Stimulated activated CD8-positive, alpha-beta memory T cell treated with anti-CD3 and anti-CD28 coated beads, Interleukin-15, amount 100 ng/mL, for 1 hour (primary cell): ENCODE results near the gene GRB10.

Experiments
- DNase-seq: peaks from one replicate; pipeline ENCODE4 v3.0.0-alpha.2; 2020; ENCODE audit warnings: low read depth

Gene GRB10

DNA sequence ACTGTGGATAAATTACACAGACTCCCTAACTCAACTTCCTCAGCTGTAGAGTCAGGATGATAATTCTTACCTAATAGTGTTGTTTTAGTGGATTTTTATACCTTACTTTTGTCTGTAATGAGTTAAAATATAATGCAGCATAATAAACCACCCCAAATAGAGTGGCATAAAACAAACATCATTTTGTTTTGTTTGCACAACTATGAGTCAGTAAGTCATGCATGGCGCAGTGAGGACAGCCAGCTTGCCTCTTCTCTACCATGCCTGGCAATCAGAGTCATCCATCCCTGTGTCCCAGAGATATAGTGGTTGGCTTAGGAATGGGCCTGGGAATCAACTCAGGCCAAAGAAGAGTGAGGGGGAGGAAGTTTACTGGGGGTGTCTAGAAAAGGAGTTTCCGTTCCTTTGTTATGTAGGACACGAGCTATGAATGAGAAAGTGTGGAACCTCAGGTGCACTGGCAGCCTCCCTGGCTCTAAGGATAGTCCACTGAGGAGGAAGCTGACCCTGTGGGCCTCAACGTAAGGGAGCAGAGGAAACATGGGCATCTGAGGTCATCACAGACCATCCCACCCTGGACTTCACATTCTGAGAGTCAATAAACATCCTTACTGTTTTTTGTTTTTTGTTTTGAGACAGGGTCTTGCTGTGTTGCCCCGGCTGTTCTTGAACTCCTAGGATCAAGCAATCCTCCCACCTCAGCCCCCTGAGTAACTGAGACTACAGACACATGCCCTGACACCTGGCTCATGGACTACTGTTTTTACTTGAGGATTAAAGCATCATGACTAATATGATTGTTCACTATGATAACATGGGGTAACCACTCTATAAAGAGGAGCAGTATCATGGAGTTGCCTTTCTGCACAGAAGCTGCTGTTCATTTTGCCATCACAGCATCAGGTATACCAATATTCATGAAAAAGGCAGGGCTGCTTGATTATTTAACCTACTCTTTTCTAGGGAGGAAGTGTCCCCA is 21.0 kb upstream of the GRB10 start:
- no peak for DNase-seq

DNA sequence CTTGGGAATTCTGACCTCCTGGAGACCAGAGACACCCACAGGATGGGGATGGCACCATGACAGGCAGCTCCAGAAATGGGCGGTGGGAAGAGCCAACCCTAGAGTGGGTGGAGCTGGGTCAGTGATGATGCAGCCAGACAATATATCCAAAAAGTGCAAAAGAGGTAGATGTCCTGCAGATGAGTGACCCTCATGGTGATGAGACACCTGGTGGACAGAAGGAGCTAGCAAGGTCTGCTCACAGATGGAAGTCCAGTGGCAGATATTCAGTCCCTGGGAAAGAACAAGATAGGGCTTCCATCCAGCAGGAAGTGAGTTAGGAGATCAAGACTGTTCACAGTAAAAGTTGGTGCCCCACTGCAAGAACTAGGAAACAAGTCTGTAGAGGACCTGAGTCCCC is 19.2 kb upstream of the GRB10 start:
- DNase-seq = no peak

- DNase-seq = no peak
These were observed 17.2 kb upstream of the GRB10 start for GRCh38 chr7:50799873-50800272.

DNA sequence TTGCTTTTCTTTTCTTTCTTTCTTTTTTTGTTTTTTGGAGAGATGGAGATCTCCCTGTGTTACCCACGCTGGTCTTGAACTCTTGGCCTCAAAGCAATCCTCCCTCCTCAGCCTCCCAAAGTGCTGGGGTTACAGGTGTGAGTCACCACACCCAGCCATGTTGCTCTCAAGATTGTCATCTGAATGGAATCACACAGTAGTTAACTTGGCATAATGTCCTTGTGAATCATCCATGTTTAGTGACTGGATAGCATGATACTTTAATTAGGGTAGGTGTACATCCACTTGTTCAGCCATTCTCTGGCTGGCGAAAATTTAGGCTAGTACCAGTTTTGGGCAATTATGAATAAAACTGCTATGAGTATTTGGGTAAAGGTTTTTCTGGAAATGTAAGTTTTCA is 15.4 kb upstream of the GRB10 start:
- no peak for DNase-seq

- no peak for DNase-seq
These were observed 13.1 kb upstream of the GRB10 start for GRCh38 chr7:50795831-50796230.

- DNase-seq = no peak
These were observed 12.6 kb upstream of the GRB10 start for GRCh38 chr7:50795253-50795652.

DNA sequence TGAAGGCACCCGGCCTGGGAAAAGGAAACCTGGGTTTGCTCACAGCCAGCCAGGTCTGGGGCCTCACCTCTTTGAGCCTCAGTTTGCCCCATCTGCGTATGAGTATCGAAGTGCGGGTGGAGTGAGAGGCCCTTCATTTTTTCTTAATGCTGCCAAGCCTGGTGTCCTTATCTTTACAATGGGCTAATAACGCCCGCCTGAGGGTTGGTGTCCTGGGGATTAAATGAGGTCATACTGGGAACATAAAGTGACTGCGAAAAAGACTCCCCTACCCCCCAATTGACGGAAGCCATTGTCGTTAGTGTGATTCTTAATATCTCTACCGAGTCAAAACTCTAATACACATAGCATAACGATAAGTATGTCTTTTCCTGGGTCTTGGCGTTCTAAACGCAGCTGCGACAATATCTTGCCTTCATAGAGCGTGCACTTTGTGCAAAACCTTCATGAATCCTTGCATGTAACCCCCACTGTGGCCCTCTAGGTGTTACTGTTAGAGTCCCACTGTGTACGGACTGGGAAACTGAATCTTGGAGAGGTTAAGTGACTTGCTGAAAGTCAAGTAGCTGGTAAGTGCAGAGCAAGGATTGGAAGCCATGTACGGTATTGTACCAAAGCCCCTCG is 11.4 kb upstream of the GRB10 start:
- DNase-seq = no peak

- no peak for DNase-seq
These were observed 10.6 kb upstream of the GRB10 start for GRCh38 chr7:50793120-50793946.

- DNase-seq = no peak
These were observed 9.8 kb upstream of the GRB10 start for GRCh38 chr7:50792342-50793119.

DNA sequence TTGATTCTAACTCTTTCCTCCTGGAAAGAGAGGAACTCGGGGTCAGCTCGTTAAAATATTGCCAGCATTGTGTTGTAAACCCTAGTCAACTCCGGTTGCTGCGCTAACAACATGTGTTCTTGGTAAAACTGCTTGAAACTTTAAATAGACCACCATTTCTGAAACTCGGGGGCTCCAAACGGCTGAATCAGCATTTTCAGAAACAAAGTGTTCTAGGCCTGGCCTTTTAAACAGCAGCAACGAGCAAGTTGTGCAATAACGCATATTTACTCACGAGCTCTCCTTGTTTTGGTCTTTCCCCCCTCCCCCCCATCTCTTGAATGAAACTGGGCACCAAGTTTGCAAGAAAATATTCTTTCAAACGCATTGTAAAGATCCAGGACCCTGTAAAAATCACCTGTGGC is 9.2 kb upstream of the GRB10 start:
- no peak for DNase-seq

GRCh38 chr7:50791363-50791937 is 8.8 kb upstream of the GRB10 start:
- no peak for DNase-seq

GRCh38 chr7:50790381-50790780 is 7.7 kb upstream of the GRB10 start:
- DNase-seq = no peak

- DNase-seq = no peak
These were observed 5.7 kb upstream of the GRB10 start for GRCh38 chr7:50788382-50788781.

DNA sequence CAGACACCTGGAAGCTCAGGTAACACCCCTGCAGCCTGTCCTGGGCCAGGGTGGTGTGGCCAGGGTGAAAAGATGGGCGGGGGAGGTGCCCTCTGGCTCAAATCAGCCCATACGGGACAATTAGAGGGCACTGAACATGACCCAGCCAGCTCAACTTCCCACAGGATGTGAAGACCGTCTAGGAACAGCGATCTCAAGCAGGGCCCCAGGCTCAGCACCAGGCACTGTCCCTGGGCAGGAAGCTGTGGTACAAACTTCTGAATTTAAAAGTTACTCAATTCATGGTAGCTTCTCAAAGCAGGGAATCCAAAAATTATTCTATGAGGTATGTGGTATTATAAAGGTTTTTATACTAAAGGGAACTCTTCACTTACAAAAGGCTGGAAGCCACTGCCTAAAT is 5.1 kb upstream of the GRB10 start:
- no peak for DNase-seq

GRCh38 chr7:50785346-50785745 is 2.6 kb upstream of the GRB10 start:
- DNase-seq = no peak

DNA sequence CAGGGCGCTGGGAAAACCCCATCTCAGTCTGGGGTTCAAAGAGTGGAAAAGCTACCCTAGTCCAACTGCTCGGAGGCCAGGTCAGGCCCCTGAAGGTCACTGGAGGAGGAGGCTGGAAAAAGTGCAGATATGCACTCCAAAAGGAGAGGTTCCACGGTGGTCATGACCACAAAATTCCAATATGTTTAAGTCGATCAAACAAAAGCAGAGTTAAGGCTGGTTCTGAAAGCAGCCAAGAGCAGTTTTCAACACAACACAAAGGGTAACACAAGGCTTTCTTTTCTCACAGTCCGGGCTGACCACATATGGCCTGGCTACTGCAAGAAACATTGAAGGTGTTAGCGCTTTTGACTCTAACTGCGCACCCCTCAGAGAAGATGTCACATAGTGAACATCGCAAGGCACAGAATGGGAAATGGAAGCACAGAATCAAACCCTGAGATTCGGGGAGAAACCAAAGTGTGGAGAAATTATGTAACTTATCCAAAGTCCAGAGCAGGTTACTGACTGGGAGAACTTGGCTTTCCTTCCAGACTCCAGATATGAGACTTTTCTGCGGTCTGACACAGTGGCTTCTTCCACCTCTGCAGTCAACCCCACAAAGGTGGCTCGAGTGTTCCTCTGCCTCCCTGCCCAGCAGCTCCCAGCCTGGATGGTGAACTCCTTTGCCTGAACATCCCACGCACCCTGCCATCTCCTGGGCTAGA is 1.3 kb upstream of the GRB10 start:
- DNase-seq = no peak

DNA sequence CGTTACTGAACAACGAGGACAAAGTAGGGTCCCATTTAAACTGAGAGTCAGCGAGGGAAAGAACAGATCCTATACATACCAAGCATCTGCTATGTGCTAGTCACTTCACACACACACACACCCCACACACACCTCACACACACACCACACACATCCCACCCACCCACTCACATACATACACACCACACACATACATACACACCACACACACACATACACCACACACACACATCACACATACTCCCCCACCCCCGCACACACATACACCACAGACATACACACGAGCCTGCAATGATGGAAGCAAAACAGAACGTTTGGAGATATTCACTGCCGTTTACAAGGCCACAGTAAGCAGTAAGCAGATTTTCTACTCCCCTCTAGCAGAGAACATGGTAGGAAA is 607 bp upstream of the GRB10 start:
- DNase-seq = no peak

DNA sequence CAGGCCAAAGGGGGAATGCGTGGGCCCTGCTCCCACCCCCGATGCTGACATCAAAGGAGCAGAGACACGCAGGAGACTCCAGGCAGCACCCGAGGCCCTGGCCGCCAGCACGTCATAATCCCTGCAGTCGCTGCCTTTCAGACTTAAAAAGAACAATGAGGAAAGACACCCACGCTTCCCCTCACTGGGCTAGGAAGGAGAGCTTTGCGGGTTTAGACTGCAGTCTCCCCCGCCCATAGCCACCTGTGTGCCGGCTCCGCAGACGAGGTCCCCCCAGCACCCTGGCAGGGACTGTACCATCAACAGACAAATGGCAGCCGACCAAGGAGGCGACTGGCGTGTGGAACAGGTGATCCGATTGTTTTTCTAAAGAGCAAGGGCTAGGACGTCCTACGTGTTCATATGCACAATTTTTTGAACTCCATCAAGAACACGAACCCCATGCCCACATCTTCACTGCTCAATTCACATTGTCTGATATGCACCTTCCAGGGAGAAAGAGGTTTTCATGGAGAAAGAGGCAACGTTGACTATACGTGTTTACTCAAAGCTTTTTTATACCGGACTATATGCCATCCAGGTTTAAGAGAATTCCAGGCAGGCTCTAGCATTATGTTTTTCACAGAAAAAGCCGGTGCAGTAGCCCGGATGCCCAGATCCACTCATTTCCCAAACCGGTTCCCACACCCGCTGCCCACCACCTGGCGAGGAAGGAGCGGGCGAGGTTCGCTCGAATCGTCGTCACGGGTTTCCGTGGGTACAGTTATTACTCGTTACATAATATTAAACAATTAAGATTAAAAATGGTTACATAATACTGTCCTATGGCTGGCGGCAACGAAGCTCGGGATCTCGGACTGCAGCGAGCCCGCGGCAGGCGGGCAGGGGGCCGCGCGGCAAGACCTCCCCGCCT is 1.1 kb downstream of the GRB10 start:
- no peak for DNase-seq

GRCh38 chr7:50780436-50780835 is 2.3 kb downstream of the GRB10 start:
- no peak for DNase-seq

DNA sequence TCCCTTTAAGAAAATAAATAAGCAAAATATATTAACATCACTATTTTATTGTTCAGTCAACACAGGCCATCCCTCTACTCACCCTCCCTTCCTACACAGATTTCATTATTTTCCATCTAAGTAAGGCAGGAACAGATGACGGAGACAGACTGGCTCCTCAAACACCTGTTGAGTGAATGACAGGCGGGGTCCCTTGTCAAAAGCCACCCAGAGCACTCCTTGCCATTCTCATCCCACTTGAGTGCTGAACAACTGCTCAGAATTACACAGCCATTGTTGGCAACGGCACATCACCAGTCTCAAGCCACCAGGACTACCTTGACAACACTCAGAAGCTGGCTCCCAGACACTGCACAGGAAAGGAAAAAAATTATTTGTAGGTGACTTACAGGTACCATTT is 3.3 kb downstream of the GRB10 start:
- DNase-seq = no peak
